Right lobe of liver (tissue), 6 donors: ENCODE results near the gene IL1RAP. TPM values are rescaled to one million over a fixed set of nuclear protein-coding genes. Genes with fewer than 3 reads are reported as not detected.

Source experiments
- ATAC-seq, 4 donors: fragments of 200-7000 bp; cut with Tn5 transposase; one replicate each; pipeline ENCODE4 v1.9.1; 2020; ENCODE audit warnings: mild to moderate bottlenecking in 4 of 4, moderate library complexity in 4 of 4
- DNase-seq, 3 donors: peaks; one replicate each; pipeline ENCODE4 v3.0.0-alpha.2; 2020
- H3K27ac ChIP-seq, 3 donors: fragments of 200-600 bp; one replicate each; pipeline ENCODE4 v1.8.0; 2022
- H3K27me3 ChIP-seq, 2 donors: fragments of 200-600 bp; one replicate each; pipeline ENCODE4 v1.8.0; 2022
- H3K36me3 ChIP-seq, 4 donors: fragments of 200-600 bp; sonication (generic) in 1 of 4; one replicate each; pipeline versions ENCODE4 v1.5.1 to v1.8.0; 2017 to 2022; ENCODE audit warnings: control low read depth in 1 of 4
- H3K4me1 ChIP-seq, 4 donors: fragments of 200-600 bp; sonication (generic) in 1 of 4; one replicate each; pipeline versions ENCODE4 v1.5.1 to v1.8.0; 2017 to 2022; ENCODE audit warnings: control low read depth in 1 of 4
- H3K4me3 ChIP-seq, 3 donors: fragments of 200-600 bp; one replicate each; pipeline ENCODE4 v1.8.0; 2022
- H3K9me3 ChIP-seq, 4 donors: fragments of 200-600 bp; sonication (generic) in 1 of 4; one replicate each; pipeline versions ENCODE4 v1.5.1 to v1.8.0; 2017 to 2022; ENCODE audit warnings: control low read depth in 1 of 4
- CTCF ChIP-seq, 4 donors: fragments of 200-600 bp in 3 of 4; fragments of 450-650 bp in 1 of 4; IDR thresholded peaks; one replicate each; pipeline versions ENCODE4 v1.5.1 to v1.8.0; 2016 to 2022; ENCODE audit warnings: antibody characterized with exemption in 4 of 4, mild to moderate bottlenecking in 2 of 4
- POLR2A ChIP-seq: fragments of 450-650 bp; IDR thresholded peaks from one replicate; pipeline ENCODE4 v1.6.1; 2017; ENCODE audit warnings: antibody characterized with exemption, mild to moderate bottlenecking
- WGBS: methylation state at CpG from one replicate; pipeline ENCODE4 v1.1.6; 2018; ENCODE audit warnings: low coverage, low lambda C conversion rate; ENCODE audit not compliant: insufficient coverage; ENCODE audit errors: missing lambda C conversion rate; 5-methylcytosine and 5-hydroxymethylcytosine counted together
- intact Hi-C, 2 donors: fragments of 100-400 bp; cut with DNase I; formaldehyde crosslinking; loops; one replicate each; pipeline versions ENCODE4 v1.11.2 to v1.14.1; 2022
- total RNA-seq, 6 experiments: library from RNA; depleted of rRNA in 2 of 6; stranded (reverse); fragments of >200 nt in 2 of 6; fragmentation: NEBNext Ultra II Directional in 3 of 6; extraction: Animal tissue kit (Norgen Biotek cat#: 25700) in 3 of 6; gene quantifications; one replicate each; pipeline versions ENCODE4 v1.1.0 to v1.2.4, GENCODE V29; 2016 to 2023
- donor health status: DM: no; HTN: yes; CAD: no.
- donor health status: DM: no; HTN: no; CAD: no.
- donor health status: DM: no; HTN: no; CAD: no.
- donor health status: DM: no; HTN: yes; CAD: no.
- donor health status: DM: no; HTN: yes; CAD: no.

The IL1RAP gene
- total RNA-seq, 6 experiments from 2014 or later: 44.6 to 142 (median 60.5) TPM

DNA sequence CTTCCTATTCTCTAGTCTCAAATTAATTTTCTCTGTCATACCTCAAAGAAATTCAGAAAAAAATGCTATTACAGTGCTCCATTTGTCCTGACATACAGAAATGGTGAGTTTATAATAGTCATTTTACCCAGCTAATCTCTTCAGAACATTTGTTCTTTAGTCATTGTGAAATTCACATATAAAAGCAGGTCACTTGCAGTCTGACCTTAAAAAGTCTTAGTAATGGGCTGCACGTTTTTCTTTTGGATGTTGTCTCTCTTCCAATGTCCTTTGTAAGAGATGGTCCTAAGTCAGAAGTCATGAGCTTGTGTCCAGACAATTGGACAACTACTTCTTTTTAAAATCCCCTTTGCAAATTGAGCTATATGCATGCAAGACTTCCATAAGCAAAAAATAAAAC is 17.0 kb upstream of the IL1RAP start:
- intact Hi-C loops: no loop called here
- H3K4me3 ChIP-seq: no peak overlapping the region
- WGBS: 21% methylated on average over 1 of the region's 1 CpG
- TF ChIP-seq CTCF (IDR thresholded peaks at IDR 0.05): no peak
- no peak for TF ChIP-seq POLR2A
- H3K9me3 ChIP-seq: no peaks in the 10 kb centered on the region
- no peaks in the 10 kb centered on the region for H3K27me3 ChIP-seq
- DNase-seq (no peak), ATAC-seq (no peak)
- H3K4me1 ChIP-seq: no peaks in the 10 kb centered on the region
- H3K27ac ChIP-seq: no peak overlapping the region
- no peaks in the 10 kb centered on the region for H3K36me3 ChIP-seq

- no peaks in the 10 kb centered on the region for H3K27me3 ChIP-seq
- TF ChIP-seq POLR2A: no peak
- TF ChIP-seq CTCF (IDR thresholded peaks at IDR 0.05): no peak
- DNase-seq (no peak), ATAC-seq (no peak)
- no peaks in the 10 kb centered on the region for H3K36me3 ChIP-seq
- WGBS: 74% methylated on average over 3 of the region's 3 CpGs
- intact Hi-C loops: no loop called here
- no peaks in the 10 kb centered on the region for H3K4me1 ChIP-seq
- H3K4me3 ChIP-seq: no peak overlapping the region
- no peaks in the 10 kb centered on the region for H3K9me3 ChIP-seq
- no peak overlapping the region for H3K27ac ChIP-seq
These were observed 16.1 kb upstream of the IL1RAP start for GRCh38 chr3:190497811-190498210.

- 77% methylated on average over 2 of the region's 2 CpGs for WGBS
- Histone ChIP-seq H3K36me3 (no peaks in the 10 kb centered on the region), H3K9me3 (no peaks in the 10 kb centered on the region), H3K27ac (no peak overlapping the region), H3K4me1 (no peaks in the 10 kb centered on the region), H3K27me3 (no peaks in the 10 kb centered on the region), H3K4me3 (no peak overlapping the region)
- intact Hi-C loops: no loop called here
- DNase-seq (no peak), ATAC-seq (no peak)
- TF ChIP-seq POLR2A: no peak
- no peak for TF ChIP-seq CTCF (IDR thresholded peaks at IDR 0.05)
These were observed 15.6 kb upstream of the IL1RAP start for GRCh38 chr3:190498293-190498692.

- Histone ChIP-seq H3K4me3 (no peak overlapping the region), H3K36me3 (no peaks in the 10 kb centered on the region), H3K9me3 (no peaks in the 10 kb centered on the region), H3K4me1 (peaks cover 0 to 1% (median 0%) of the 10 kb centered on the region in 4 donors), H3K27ac (no peak overlapping the region), H3K27me3 (no peaks in the 10 kb centered on the region)
- TF ChIP-seq CTCF (IDR thresholded peaks at IDR 0.05) (no peak), POLR2A (no peak)
- 57% methylated on average over 2 of the region's 2 CpGs for WGBS
- ATAC-seq (no peak), DNase-seq (no peak)
- intact Hi-C loops: no loop called here
These were observed 14.8 kb upstream of the IL1RAP start for GRCh38 chr3:190499122-190499521.

DNA sequence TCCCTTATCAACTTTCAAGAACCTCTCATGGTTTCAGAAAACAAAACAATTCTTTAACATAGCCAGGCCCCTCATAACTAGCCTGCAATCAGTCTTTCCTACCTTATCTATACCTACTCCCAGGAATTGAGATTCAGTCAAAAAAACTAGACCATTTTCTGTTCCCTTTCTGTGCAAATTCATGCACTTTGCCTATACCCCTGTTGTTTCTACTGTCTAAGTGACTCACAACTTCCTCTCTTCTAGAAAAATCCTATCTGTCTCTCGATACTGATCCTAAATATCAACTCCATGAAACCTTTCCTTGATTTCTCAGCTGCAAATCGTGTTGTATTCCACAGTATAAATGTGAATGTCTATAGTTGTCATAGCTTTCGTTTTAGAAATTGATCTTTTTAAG is 10.9 kb upstream of the IL1RAP start:
- H3K36me3 ChIP-seq: no peaks in the 10 kb centered on the region
- DNase-seq (no peak), ATAC-seq (no peak)
- 83% methylated on average over 3 of the region's 3 CpGs for WGBS
- no peak overlapping the region for H3K27ac ChIP-seq
- no peak overlapping the region for H3K4me3 ChIP-seq
- no peaks in the 10 kb centered on the region for H3K9me3 ChIP-seq
- TF ChIP-seq CTCF (IDR thresholded peaks at IDR 0.05): no peak
- TF ChIP-seq POLR2A: no peak
- H3K27me3 ChIP-seq: no peaks in the 10 kb centered on the region
- intact Hi-C loops: no loop called here
- H3K4me1 ChIP-seq: peaks cover 0 to 31% (median 9%) of the 10 kb centered on the region in 4 donors
